ENCODE measurements around the gene CHTF18.

The CHTF18 gene

DNA sequence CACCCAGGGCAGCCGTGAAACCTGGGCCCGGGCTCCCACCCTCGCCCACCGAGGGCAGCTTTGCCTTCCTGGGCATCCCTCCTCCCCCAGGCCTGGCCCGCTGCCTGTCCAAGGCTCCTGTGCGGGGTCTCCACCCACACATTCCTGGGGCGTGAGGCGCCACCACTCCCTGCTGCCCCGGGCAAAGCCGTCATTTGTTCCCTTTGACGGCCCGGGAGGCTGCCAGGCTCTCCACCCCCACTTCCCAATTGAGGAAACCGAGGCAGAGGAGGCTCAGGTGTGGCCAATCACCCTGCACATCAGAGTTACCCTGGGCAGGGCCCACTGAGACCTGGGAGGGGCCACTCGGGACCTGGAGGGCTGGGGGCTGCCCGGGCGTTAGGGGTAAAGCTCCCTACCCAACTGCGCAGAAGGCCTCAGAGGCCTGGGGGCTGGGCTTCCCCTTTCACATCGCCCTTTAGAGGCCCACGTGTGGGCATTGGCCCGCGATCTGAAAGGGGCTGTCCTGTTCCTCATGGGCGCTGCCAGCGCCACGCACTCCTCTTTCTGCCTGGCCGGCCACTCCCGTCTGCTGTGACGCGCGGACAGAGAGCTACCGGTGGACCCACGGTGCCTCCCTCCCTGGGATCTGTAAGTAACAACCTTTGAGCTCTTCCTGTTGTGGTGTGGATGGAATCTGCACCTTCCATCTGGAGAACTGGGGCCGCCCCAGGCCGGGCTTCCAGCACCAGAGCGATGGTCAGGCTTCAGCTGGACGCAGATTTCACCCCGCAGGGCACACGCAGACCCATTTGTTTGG lies 27.7 kb upstream of the CHTF18 start, which contains the start of gene MSLN:
Gene MSLN, plus strand, starts transcription at position 190 of the 799 bp plus-strand sequence. CDS start 1,947 bp downstream, outside the sequence.
- DNase-seq (ENCODE audit: low read depth): no peak

DNA sequence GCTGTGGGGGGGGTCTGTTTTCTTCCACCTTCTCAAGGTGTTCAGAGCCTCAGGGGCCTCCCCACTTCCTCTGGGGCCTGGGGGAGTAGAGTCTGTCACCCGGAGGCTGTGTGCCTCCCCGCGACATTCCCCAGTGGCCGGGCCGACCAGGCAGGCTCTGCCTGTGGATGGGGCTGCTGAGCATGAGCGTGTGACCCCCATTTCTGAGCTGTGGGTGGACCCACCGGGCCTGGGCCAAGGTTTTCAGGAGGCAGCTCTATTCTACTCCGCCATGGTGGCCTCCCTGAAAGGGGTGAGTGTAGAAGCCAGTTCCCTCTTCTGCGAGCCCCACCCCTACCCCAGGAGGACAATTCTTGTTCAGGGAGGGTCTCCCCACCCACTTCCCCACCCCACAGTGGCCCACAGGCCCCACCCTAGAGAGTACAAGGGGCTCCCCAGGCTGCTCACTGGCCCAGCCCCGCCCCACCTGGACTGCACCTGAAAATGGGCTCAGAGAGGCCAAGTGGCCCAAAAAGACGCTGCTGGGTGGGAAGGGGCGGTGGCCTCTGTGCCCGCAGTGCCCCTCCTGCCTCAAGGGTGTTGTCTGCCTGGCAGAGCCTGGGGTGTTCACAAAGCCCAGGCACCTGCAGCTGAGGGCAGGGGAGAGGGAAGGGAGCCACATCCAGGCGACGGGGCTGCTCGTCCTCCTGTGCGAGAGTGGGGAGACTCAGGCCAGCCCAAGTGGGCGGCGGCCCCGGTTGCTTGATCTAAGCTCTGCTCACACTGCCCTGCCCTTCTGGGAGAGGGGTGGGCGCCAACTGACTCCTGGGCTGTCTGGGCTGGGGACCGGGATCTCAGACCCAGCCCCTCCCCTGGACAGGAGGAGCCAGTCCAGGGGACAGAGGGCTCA lies 26.6 kb upstream of the CHTF18 start:
- no peak for DNase-seq (ENCODE audit: low read depth)

- no peak for DNase-seq (ENCODE audit: low read depth)
Observed at GRCh38 chr16:762595-763268, 25.7 kb upstream of the CHTF18 start.

DNA sequence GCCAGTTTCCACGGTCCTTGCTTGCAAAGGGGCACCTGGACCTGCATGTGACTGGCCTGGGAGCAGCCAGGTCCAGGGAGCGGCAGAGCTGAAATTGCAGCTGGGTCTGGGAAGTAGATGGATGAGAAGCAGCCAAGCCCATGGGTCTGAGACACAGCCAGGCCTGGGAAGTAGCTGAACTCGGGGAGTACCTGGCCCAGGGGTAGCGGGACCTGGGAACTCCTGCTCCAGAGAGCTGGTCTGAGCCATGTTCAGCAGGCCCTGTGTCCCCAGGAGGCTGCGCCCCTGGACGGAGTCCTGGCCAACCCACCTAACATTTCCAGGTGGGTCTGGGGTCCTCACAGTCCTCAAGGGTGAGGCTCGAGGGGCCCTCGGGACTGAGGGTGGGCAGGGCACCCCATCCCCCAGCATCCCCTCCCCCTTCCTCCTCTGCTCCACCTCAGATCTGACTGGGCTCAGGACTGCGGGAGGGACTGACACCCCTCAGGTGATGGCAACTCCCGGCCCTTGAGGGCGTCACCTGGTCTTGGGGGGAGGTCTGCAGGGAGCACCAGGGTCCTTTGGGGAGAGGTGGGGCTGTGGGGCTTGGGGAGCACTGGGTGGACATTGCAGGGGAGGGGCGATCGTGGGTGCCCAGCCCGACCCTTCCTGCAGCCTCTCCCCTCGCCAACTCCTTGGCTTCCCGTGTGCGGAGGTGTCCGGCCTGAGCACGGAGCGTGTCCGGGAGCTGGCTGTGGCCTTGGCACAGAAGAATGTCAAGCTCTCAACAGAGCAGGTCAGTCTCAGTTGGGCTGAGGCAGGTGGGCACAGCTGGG lies 24.8 kb upstream of the CHTF18 start:
- DNase-seq (ENCODE audit: low read depth): no peak

- DNase-seq (ENCODE audit: low read depth): no peak
Observed at GRCh38 chr16:764184-764750, 24.2 kb upstream of the CHTF18 start.

DNA sequence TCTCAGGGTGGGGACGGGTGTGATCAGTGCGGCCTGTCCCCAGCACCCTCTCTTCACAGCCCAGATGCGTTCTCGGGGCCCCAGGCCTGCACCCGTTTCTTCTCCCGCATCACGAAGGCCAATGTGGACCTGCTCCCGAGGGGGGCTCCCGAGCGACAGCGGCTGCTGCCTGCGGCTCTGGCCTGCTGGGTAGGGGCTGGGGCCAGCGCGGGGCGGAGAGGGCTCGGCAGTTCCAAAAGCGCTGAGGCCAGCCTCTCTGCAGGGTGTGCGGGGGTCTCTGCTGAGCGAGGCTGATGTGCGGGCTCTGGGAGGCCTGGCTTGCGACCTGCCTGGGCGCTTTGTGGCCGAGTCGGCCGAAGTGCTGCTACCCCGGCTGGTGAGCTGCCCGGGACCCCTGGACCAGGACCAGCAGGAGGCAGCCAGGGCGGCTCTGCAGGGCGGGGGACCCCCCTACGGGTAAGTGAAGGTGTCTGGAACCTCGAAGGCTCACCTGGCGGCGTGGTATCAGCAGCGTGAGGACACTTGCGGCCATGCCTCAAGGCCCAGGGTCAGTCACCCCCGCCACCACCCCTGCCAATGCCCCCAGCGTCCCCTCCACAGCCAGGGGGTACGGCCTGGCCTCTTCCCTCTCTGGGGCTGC lies 23.5 kb upstream of the CHTF18 start:
- DNase-seq (ENCODE audit: low read depth): no peak

GRCh38 chr16:765488-765865 lies 22.9 kb upstream of the CHTF18 start:
- no peak for DNase-seq (ENCODE audit: low read depth)

DNA sequence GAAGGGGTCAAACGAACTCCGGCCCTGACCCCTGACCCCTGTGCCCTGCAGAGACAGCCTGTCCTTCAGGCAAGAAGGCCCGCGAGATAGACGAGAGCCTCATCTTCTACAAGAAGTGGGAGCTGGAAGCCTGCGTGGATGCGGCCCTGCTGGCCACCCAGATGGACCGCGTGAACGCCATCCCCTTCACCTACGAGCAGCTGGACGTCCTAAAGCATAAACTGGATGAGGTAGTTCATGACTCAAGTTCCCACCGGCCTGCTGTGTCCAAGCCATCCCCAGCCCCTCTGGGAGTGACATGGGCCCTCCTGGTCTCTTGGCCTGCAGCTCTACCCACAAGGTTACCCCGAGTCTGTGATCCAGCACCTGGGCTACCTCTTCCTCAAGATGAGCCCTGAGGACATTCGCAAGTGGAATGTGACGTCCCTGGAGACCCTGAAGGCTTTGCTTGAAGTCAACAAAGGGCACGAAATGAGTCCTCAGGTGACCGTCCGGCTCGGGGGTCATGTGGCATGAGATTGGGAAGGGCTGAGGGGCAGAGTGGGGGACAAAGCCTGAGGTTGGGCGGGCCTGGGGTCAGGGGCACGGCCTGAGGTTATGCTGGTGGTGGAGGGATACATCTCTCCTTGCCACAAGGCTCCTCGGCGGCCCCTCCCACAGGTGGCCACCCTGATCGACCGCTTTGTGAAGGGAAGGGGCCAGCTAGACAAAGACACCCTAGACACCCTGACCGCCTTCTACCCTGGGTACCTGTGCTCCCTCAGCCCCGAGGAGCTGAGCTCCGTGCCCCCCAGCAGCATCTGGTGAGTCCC lies 22.2 kb upstream of the CHTF18 start:
- no peak for DNase-seq (ENCODE audit: low read depth)

DNA sequence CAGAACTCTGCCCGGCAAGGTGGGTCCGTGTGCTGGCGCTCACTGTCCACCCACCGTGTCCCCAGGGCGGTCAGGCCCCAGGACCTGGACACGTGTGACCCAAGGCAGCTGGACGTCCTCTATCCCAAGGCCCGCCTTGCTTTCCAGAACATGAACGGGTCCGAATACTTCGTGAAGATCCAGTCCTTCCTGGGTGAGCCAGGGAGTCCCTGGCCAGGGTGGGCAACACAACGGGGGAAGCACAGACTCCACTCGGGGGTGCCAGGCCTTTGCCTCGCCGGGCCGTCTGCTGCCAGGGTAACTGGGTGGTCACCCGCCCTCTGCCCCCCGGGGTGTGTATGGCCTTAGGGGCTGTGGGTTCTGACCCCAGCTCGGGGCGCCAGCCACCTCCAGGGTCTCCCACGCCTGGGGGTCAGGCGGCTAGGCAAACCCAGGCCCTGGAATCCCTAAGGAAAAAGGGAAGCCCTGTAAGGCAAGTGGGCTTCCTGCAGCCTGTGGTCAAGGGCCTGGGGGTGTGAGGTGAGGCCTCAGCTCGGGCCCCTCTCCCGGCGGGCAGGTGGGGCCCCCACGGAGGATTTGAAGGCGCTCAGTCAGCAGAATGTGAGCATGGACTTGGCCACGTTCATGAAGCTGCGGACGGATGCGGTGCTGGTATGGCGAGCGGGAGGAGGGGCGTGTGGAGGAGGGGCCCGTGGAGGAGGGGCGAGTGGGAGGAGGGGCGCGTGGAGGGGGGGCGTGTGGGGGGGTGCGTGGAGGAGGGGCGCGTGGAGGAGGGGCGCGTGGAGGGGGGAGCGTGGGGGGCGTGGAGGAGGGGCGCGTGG lies 21.4 kb upstream of the CHTF18 start:
- DNase-seq (ENCODE audit: low read depth): no peak

DNA sequence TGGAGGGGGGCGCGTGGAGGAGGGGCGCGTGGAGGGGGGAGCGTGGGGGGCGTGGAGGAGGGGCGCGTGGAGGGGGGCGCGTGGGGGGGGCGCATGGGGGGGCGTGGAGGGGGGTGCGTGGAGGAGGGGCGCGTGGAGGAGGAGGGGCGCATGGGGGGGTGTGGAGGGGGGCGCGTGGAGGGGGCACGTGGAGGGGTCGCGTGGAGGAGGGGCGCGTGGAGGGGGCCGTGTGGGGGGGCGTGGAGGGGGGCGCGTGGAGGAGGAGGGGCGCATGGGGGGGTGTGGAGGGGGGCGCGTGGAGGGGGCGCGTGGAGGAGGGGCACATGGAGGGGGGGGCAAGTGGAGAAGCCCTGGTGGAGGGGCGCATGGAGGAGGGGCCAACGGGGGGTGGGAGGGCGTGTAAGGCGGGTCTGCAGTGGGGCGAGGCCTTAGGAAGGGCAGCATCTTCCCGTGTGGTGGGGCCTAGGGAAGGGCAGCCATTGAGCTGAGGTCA lies 20.6 kb upstream of the CHTF18 start:
- no peak for DNase-seq (ENCODE audit: low read depth)

GRCh38 chr16:768428-768827 lies 20.0 kb upstream of the CHTF18 start:
- DNase-seq (ENCODE audit: low read depth): no peak

DNA sequence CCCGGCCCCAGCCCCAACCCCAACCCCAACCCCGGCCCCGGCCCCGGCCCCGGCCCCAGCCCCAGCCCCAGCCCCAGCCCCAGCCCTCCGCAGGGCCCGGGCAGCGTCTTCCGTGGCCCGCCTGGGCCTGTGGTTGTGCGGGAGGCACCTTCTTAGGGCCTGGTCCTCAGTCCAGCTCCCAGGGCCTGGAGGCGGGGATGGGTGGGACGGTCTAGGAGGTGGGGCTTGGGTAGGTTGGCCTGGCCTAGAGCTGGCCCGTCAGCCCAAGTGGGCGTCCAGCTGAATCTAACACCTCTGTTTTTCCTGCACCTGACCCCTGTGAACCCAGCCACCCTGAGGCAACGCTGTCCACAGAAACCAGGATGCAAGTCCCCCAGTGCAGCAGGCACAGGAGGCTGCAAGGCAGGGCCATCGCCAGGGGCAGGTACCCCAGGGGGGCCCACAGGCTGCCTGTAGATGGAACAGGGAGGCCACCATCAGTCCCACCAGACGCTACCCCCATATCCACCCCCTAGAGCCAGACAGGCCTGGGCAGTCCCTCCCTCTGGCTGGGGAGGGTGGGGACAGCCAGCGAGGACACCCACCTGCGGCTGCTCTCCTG lies 19.1 kb upstream of the CHTF18 start:
- DNase-seq (ENCODE audit: low read depth): no peak

DNA sequence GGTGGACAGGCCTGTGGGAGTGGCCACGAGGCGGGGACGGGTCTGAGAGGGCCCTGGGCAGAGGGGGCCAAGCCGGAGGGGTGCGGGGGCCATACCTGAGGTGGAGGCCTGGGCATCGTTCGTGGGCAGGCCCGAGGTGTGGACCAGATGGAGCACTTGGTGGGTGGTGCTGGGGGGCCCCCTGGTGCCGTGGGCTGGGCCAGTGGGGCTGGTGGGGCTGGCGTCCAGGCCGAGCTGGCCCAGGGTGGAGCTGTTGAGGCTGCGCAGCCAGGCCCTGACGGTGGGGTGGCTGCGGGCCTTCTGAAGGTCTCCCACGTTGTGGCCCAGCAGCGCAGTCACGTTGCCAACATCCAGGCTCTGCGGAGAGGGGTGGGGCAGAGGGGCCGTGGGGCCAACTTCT lies 18.5 kb upstream of the CHTF18 start:
- DNase-seq (ENCODE audit: low read depth): no peak

DNA sequence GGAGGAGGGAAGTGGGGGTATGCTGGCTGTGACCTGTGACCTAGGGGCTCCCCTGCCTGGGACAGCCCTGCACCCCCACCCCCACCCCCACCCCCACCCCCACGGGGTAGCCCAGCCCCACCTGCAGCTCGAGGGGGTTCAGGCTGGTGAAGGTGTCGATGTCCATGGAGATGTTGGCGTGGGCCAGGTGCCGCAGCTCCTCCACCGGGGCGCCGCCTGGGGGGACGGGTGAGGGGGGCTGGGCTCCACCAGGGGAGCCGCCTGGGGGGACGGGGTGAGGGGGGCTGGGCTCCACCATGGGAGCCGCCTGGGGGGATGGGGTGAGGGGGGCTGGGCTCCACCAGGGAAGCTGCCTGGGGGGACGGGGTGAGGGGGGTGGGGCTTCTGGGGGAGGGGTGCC lies 18.0 kb upstream of the CHTF18 start:
- no peak for DNase-seq (ENCODE audit: low read depth)

DNA sequence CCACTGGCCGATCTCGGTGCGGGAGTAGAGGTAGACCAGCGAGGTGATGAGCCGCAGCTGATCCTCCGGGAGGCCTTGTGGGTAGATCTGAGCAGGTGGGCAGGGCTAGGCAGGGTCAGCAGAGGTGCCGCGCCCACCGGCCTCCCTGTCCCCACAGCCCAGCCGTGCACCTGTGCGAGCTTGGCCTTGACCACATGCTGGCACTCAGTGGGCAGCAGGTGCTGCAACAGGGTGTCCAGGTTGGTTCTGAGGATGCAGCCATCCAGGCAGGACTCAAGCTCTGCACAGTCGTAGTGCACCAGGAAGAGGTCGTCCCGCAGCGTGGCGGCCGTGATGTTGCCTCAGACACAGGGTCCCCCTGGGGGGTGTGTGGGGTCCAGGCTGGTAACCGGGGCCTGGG lies 15.5 kb upstream of the CHTF18 start:
- DNase-seq (ENCODE audit: low read depth): no peak

GRCh38 chr16:774086-775001 lies 14.1 kb upstream of the CHTF18 start:
- no peak for DNase-seq (ENCODE audit: low read depth)

DNA sequence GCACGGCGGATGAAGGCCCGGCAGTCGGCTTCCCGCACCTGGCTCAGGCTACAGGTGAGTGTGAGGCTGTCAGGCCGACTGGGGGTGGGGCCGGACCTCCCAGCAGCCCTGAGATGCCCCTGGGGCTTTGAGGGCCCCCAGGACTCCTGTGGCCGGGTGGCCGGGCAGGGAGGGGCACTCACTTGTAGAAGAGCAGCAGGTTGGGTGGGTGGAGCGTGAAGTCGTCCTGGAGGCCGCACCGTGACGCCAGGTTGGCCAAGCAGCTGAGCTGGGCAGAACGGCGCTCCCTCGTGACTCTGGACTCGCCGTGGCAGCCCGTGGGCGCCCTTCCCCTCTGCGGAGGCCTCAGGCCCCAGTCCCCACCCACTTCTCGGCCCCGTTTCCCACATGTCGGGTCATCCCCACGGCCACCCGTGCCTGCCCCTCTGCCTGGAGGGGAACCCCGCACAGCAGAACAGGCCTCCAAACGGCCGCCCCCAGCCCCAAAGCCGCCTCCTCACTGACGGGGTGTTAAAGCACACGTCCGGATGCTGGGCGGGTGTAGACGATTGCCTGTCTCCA lies 13.1 kb upstream of the CHTF18 start:
- no peak for DNase-seq (ENCODE audit: low read depth)
